ENCODE measurements around the gene PCLAF.

DNA sequence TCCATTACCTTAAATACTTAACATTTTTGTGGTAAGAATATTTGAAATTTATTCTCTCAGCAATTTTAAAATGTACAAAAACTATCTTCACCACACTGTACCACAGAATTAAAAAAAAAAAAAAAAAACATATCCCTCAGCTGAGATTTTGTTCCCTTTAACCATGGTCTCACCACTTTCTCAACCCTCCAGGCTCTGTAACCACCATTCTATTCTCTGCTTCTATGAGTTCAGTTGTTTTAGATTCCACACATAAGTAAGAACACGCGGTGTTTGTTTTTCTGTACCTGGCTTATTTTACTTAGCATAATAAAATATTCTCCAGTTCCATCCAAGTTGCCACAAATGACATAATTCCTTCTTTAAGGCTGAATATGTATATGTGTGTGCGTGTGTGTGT, 66.8 kb downstream of the PCLAF start:
- TF ChIP-seq EZH2 (IDR thresholded peaks at IDR 0.05; ENCODE audit: borderline replicate concordance, low read depth, low read length, severe bottlenecking) (no peak), GATA2 (IDR thresholded peaks at IDR 0.05; ENCODE audit: insufficient read depth, insufficient read length, low read depth, low read length) (no peak), JUN (IDR thresholded peaks at IDR 0.05; ENCODE audit: borderline replicate concordance, insufficient read depth, insufficient read length, low read depth) (no peak), POLR2A (IDR thresholded peaks at IDR 0.05; ENCODE audit: low read depth, low read length) (no peak)
- TF ChIP-seq, protein P1, sequence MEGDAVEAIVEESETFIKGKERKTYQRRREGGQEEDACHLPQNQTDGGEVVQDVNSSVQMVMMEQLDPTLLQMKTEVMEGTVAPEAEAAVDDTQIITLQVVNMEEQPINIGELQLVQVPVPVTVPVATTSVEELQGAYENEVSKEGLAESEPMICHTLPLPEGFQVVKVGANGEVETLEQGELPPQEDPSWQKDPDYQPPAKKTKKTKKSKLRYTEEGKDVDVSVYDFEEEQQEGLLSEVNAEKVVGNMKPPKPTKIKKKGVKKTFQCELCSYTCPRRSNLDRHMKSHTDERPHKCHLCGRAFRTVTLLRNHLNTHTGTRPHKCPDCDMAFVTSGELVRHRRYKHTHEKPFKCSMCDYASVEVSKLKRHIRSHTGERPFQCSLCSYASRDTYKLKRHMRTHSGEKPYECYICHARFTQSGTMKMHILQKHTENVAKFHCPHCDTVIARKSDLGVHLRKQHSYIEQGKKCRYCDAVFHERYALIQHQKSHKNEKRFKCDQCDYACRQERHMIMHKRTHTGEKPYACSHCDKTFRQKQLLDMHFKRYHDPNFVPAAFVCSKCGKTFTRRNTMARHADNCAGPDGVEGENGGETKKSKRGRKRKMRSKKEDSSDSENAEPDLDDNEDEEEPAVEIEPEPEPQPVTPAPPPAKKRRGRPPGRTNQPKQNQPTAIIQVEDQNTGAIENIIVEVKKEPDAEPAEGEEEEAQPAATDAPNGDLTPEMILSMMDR (IDR thresholded peaks at IDR 0.05; ENCODE audit: extremely low read depth in 1 of 2, insufficient read depth in 1 of 2, low read depth in 1 of 2, low read length in 2 of 2), result no peak
- TF ChIP-seq, protein P2, sequence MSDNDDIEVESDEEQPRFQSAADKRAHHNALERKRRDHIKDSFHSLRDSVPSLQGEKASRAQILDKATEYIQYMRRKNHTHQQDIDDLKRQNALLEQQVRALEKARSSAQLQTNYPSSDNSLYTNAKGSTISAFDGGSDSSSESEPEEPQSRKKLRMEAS (IDR thresholded peaks at IDR 0.05; ENCODE audit: insufficient read depth, insufficient read length), result no peak

Measured in endothelial cell of umbilical vein (primary cell).